RWPE1 (cell line): ENCODE measurements around the gene XPR1.

ENCODE experiments used
- CTCF ChIA-PET: fragments of 350-600 bp; sonication (Branson Sonifier 250); formaldehyde crosslinking; extraction: SDS; loops from one replicate; lab custom pipeline; 2021; lab: Yijun Ruan, JAX
- POLR2A ChIA-PET: fragments of 400-600 bp; formaldehyde crosslinking; extraction: SDS; loops from one replicate; lab custom pipeline; 2020; ENCODE audit warnings: antibody characterized with exemption; ENCODE audit not compliant: low non-redundant PET; lab: Yijun Ruan, JAX
- DNase-seq: peaks from one replicate; pipeline ENCODE4 v3.0.0; 2012; ENCODE audit warnings: low spot score
- H3K27ac ChIP-seq: fragments of 450-650 bp; 2 replicates; pipeline ENCODE4 v1.5.1; 2017
- TF ChIP-seq, protein P1 (sequence below): fragments of 450-650 bp; conservative IDR thresholded peaks from 2 replicates; pipeline ENCODE4 v1.5.1; 2017; ENCODE audit warnings: low read depth, mild to moderate bottlenecking

XPR1 gene

GRCh38 chr1:180593382-180593781 is 38.4 kb upstream of the XPR1 start:
- no peak overlapping the region for H3K27ac ChIP-seq
- DNase-seq = no peak
- CTCF ChIA-PET = interaction anchor here (1.0 kb wide), 1 partner anchor 8 kb away, joined by 3 read pairs; no protein-coding TSS in a partner anchor
- TF ChIP-seq, protein P1, sequence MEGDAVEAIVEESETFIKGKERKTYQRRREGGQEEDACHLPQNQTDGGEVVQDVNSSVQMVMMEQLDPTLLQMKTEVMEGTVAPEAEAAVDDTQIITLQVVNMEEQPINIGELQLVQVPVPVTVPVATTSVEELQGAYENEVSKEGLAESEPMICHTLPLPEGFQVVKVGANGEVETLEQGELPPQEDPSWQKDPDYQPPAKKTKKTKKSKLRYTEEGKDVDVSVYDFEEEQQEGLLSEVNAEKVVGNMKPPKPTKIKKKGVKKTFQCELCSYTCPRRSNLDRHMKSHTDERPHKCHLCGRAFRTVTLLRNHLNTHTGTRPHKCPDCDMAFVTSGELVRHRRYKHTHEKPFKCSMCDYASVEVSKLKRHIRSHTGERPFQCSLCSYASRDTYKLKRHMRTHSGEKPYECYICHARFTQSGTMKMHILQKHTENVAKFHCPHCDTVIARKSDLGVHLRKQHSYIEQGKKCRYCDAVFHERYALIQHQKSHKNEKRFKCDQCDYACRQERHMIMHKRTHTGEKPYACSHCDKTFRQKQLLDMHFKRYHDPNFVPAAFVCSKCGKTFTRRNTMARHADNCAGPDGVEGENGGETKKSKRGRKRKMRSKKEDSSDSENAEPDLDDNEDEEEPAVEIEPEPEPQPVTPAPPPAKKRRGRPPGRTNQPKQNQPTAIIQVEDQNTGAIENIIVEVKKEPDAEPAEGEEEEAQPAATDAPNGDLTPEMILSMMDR = no peak
- POLR2A ChIA-PET = no interaction called here

- POLR2A ChIA-PET = no interaction called here
- CTCF ChIA-PET = no interaction called here
- no peak overlapping the region for H3K27ac ChIP-seq
- TF ChIP-seq, protein P1 = no peak
- DNase-seq = no peak
These were observed 37.1 kb upstream of the XPR1 start for GRCh38 chr1:180594723-180595122.

- CTCF ChIA-PET = no interaction called here
- POLR2A ChIA-PET = no interaction called here
- TF ChIP-seq, protein P1 = no peak
These were observed 35.9 kb upstream of the XPR1 start for GRCh38 chr1:180595966-180596365.

DNA sequence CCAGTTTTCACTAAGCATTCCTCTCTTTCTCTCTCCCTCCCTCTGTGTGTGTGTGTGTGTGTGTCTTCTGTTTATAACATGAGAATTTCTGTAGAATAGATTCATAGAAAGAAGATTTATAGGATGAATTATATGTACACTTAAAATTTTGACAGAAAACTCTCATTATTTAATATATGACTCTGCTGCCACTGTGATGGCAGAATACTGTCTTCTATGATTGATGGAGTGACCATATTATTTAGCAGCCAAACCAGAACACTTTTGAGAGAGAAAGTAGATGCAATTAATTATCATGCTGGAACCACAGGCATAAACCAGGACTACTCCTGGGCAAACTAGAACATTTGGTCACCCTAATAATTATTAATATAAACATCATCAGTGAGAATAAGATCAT is 34.3 kb upstream of the XPR1 start:
- no peak for DNase-seq
- POLR2A ChIA-PET = no interaction called here
- CTCF ChIA-PET = no interaction called here

More at GRCh38 chr1:180595966-180596365, 35.9 kb upstream of the XPR1 start:
- no peak for DNase-seq
- no peak overlapping the region for H3K27ac ChIP-seq

GRCh38 chr1:180598333-180598974 is 33.4 kb upstream of the XPR1 start:
- no peak overlapping the region for H3K27ac ChIP-seq
- DNase-seq = no peak
- POLR2A ChIA-PET = no interaction called here
- CTCF ChIA-PET = no interaction called here
- TF ChIP-seq, protein P1 = no peak

More for the DNA sequence above, 34.3 kb upstream of the XPR1 start:
- TF ChIP-seq, protein P1 = no peak
- H3K27ac ChIP-seq = no peak overlapping the region

DNA sequence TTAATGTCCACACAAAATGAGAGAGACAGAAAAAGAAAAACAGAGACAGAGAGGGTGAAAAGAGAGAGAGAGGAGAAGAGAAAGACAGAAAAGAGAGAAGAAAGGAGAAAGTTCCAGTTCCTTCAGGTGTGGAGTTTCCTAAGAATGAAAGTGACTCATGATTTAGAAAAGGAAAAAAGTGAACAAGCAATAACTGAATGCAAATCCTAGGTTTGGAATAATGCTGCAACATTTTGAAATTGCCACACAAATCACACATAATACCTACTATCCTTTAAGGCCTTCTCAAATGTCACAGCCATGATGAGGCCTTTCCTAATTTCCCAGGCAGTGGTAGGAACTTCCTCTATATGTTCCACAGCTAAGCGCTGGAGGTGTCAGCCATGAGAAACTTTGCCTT is 31.5 kb upstream of the XPR1 start:
- H3K27ac ChIP-seq = no peak overlapping the region
- TF ChIP-seq, protein P1 = no peak
- POLR2A ChIA-PET = no interaction called here
- no peak for DNase-seq
- CTCF ChIA-PET = no interaction called here
